GM12878 (cell line): Measurements from ENCODE around the gene MYO15B. TPM values are rescaled to one million over a fixed set of nuclear protein-coding genes. Genes with fewer than 3 reads are reported as not detected.
A peak's percentile ranks its signal among the peaks of the same experiment; 100 is the strongest.

Experiments
- ATAC-seq: fragments of 200-7000 bp; cut with Tn5 transposase; 3 replicates; pipeline ENCODE4 v1.9.1; 2020; ENCODE audit warnings: mild to moderate bottlenecking, moderate library complexity
- BruUV-seq: library from RNA; stranded (reverse); fragments of 400-500 nt; replicated peaks from 2 replicates; lab custom pipeline; 2021; lab: Mats Ljungman, UMichigan
- CTCF ChIA-PET: fragments of 300-600 bp; sonication (Branson Sonifier 250); formaldehyde crosslinking; extraction: SDS; loops from one replicate; lab custom pipeline; 2021; ENCODE audit warnings: inconsistent platforms; lab: Yijun Ruan, JAX
- POLR2A ChIA-PET: fragments of 350-600 bp; formaldehyde crosslinking; extraction: SDS; loops from one replicate; lab custom pipeline; 2021; ENCODE audit warnings: inconsistent platforms; lab: Charles Lee
- RAD21 ChIA-PET: fragments of 300-600 bp; sonication (Branson Sonifier 250); formaldehyde crosslinking; loops from one replicate; lab custom pipeline; 2023; ENCODE audit warnings: antibody characterized with exemption; ENCODE audit not compliant: unreplicated experiment; lab: Charles Lee
- SMC1A ChIA-PET: fragments of 300-600 bp; sonication (Branson Sonifier 250); formaldehyde crosslinking; loops from one replicate; lab custom pipeline; 2023; ENCODE audit not compliant: unreplicated experiment, uncharacterized antibody; lab: Charles Lee
- DNase-seq: peaks from one replicate; pipeline ENCODE4 v3.0.0-alpha.2; 2011; ENCODE audit warnings: low read depth, low spot score
- FAIRE-seq: peaks from 3 replicates; lab custom pipeline; 2011; peaks lifted over from hg19 to GRCh38; lab: Jason Lieb, UNC
- H2AFZ ChIP-seq: 2 replicates; pipeline ENCODE4 v1.6.0; 2011; ENCODE audit warnings: low read depth, low read length, control low read depth; ENCODE audit not compliant: control insufficient read depth
- H3K27ac ChIP-seq: 2 replicates; pipeline ENCODE4 v1.5.1; 2011; ENCODE audit warnings: control low read depth; ENCODE audit not compliant: control insufficient read depth, insufficient read depth
- H3K27me3 ChIP-seq, 2 experiments: replicated peaks in 1 of 2; 2 replicates each; pipeline versions ENCODE4 v1.6.0 to v1.6.1; 2011; ENCODE audit warnings: low read length in 1 of 2; ENCODE audit not compliant: control insufficient read depth in 2 of 2, insufficient read depth in 2 of 2
- H3K36me3 ChIP-seq, 2 experiments: 2 replicates each; pipeline ENCODE4 v1.5.1; 2011; ENCODE audit warnings: low read length in 1 of 2; ENCODE audit not compliant: control insufficient read depth in 2 of 2, insufficient read depth in 2 of 2
- H3K4me1 ChIP-seq: 2 replicates; pipeline ENCODE4 v1.6.1; 2011; ENCODE audit warnings: mild to moderate bottlenecking, low read length, moderate library complexity, mixed read lengths; ENCODE audit not compliant: control insufficient read depth, insufficient read depth
- H3K4me2 ChIP-seq: 2 replicates; pipeline ENCODE4 v1.6.0; 2011; ENCODE audit warnings: control low read depth; ENCODE audit not compliant: control insufficient read depth, insufficient read depth
- H3K4me3 ChIP-seq: fragments of 200-600 bp; sonication (generic); 2 replicates; pipeline ENCODE4 v1.5.1; 2016
- H3K79me2 ChIP-seq: 2 replicates; pipeline ENCODE4 v1.6.0; 2011; ENCODE audit warnings: low read length; ENCODE audit not compliant: control insufficient read depth, insufficient read depth
- H3K9ac ChIP-seq: 2 replicates; pipeline ENCODE4 v1.8.0; 2011; ENCODE audit warnings: low read length, control low read depth, mixed read lengths; ENCODE audit not compliant: control insufficient read depth, insufficient read depth
- H3K9me3 ChIP-seq: replicated peaks from 3 replicates; pipeline ENCODE4 v1.5.1; 2011; ENCODE audit warnings: mild to moderate bottlenecking, low read length; ENCODE audit not compliant: control insufficient read depth, insufficient read depth
- H4K20me1 ChIP-seq: 2 replicates; pipeline ENCODE4 v1.6.0; 2011; ENCODE audit not compliant: control insufficient read depth, insufficient read depth
- ESRRA ChIP-seq: IDR thresholded peaks from 2 replicates; pipeline ENCODE4 v1.6.1; 2012; ENCODE audit warnings: mild to moderate bottlenecking, low read length, improper control_type of control experiment
- NFXL1 ChIP-seq: fragments of 450-650 bp; IDR thresholded peaks from 2 replicates; pipeline ENCODE4 v1.6.1; 2017; ENCODE audit warnings: antibody characterized with exemption, mild to moderate bottlenecking, borderline replicate concordance
- NR2C2 ChIP-seq: IDR thresholded peaks from 2 replicates; pipeline ENCODE4 v1.6.1; 2011; ENCODE audit warnings: borderline replicate concordance, low read depth; ENCODE audit not compliant: control insufficient read depth, insufficient read length
- RELA ChIP-seq: fragments of 450-650 bp; IDR thresholded peaks from 2 replicates; pipeline ENCODE4 v1.8.0; 2014; ENCODE audit warnings: borderline replicate concordance; ENCODE audit not compliant: partially characterized antibody
- TCF3 ChIP-seq: IDR thresholded peaks from 2 replicates; pipeline ENCODE4 v1.6.1; 2012; ENCODE audit warnings: low read depth, mild to moderate bottlenecking, low read length, borderline replicate concordance; ENCODE audit not compliant: insufficient read depth
- ZNF24 ChIP-seq: fragments of 450-650 bp; IDR thresholded peaks from 2 replicates; pipeline ENCODE4 v1.6.1; 2017; ENCODE audit warnings: antibody characterized with exemption, mild to moderate bottlenecking
- ZSCAN29 ChIP-seq: fragments of 450-650 bp; IDR thresholded peaks from 2 replicates; pipeline ENCODE4 v1.6.1; 2017; ENCODE audit warnings: mild to moderate bottlenecking, moderate library complexity
- WGBS: methylation state at CpG from one replicate; pipeline ENCODE4 v1.1.6; 2016; ENCODE audit warnings: low lambda C conversion rate; ENCODE audit not compliant: insufficient replicate concordance, insufficient coverage; ENCODE audit errors: missing lambda C conversion rate; 5-methylcytosine and 5-hydroxymethylcytosine counted together
- in situ Hi-C: fragments of 300-500 bp; cut with MboI; formaldehyde crosslinking; loops from 9 replicates; pipeline ENCODE4 v1.14.3; 2018; ENCODE audit warnings: mixed read lengths
- intact Hi-C: fragments of 100-400 bp; cut with micrococcal nuclease; formaldehyde crosslinking; loops from one replicate; pipeline ENCODE4 v1.14.2; 2022; ENCODE audit not compliant: unreplicated experiment
- polyA plus RNA-seq, 11 experiments: library from polyadenylated mRNA; depleted of rRNA in 4 of 11; unstranded in 6 of 11; stranded (reverse) in 5 of 11; fragments of >200 nt; fragmentation: Nextera tagmentation in 4 of 11; fragmentation: Illumina TruSeq in 1 of 11; extraction: Ambion mirVana in 4 of 11; extraction: Trizol in 1 of 11; gene quantifications; 1 replicate in 1 of 11; 2 replicates in 10 of 11; pipeline versions ENCODE4 v1.2.1 to v1.2.3, GENCODE V29; 2011 to 2016; ENCODE audit warnings: inconsistent platforms in 2 of 11, missing spikeins in 2 of 11, low read depth in 1 of 11
- total RNA-seq, 4 experiments: library from RNA; depleted of rRNA in 3 of 4; stranded (reverse); fragments of >200 nt in 3 of 4; fragmentation: Illumina TruSeq in 1 of 4; extraction: Trizol in 1 of 4; gene quantifications; 2 replicates each; pipeline versions ENCODE4 v1.2.1 to v1.2.3, GENCODE V29; 2013 to 2021
- TF ChIP-seq, protein P1 (sequence below): fragments of 450-650 bp; IDR thresholded peaks from 2 replicates; pipeline ENCODE4 v1.6.1; 2017; ENCODE audit warnings: mild to moderate bottlenecking, moderate library complexity

MYO15B gene
- total and polyA plus RNA-seq, 10 of the 15 experiments (the other 5 are each of a cell fraction or from before 2014, with no cell fraction given), result 0.67 to 15.4 (median 2.3) TPM; not detected in 1

DNA sequence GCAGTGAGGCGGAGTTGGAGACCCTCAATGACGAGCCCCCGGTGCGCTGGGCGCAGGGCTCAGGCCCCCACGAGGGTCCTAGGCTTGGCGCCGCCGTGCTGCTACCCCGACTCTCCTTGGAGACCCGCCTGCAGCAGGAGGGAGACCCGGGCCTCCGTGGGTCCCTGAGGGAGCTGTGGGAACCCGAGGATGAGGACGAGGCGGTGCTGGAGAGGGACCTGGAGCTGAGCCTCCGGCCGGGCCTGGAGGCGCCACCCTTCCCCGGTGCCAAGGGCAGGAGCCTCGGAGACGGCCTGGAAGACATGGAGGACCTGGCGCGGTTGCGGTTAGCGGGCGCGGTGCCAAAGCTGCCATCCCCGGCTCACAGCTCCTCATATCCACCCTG, 2.3 kb downstream of the MYO15B start:
- H3K9me3 ChIP-seq, result no peaks in the 10 kb centered on the region
- ATAC-seq (no peak), DNase-seq (no peak), FAIRE-seq (no peak)
- ChIA-PET POLR2A (interaction anchor here (0.7 kb wide), 1 partner anchor 55 kb away, joined by 3 read pairs; no protein-coding TSS in a partner anchor), RAD21 (interaction anchor here (1.5 to 1.8 kb wide), 2 partner anchors 74 to 388 kb away, joined by 3 to 4 read pairs; partner anchors contain the start of gene TSEN54), SMC1A (no interaction called here), CTCF (interaction anchor here (0.8 to 3.7 kb wide), 10 partner anchors 12 to 299 kb away, joined by 3 to 20 read pairs (median 4); partner anchors contain the start of gene TSEN54)
- no peak for TF ChIP-seq ZSCAN29
- TF ChIP-seq RELA, result no peak
- TF ChIP-seq ESRRA, result no peak
- TF ChIP-seq NR2C2, result no peak
- TF ChIP-seq NFXL1, result no peak
- H4K20me1 ChIP-seq, result no peaks in the 10 kb centered on the region
- intact Hi-C loops, result loop anchor here (1.0 to 2.0 kb wide), 2 partner anchors 73 to 164 kb away; partner anchors contain the start of gene TSEN54
- H3K9ac ChIP-seq, result no peak overlapping the region
- H3K27me3 ChIP-seq, result peaks cover 5 to 9% of the 10 kb centered on the region in 2 experiments
- in situ Hi-C loops, result loop anchor here (10.0 kb wide), 1 partner anchor 165 kb away; no protein-coding TSS in a partner anchor
- H3K4me2 ChIP-seq, result 0 out of 2 replicates have a peak overlapping the region, but pooled peaks have one; percentile 68
- no peak overlapping the region for H3K27ac ChIP-seq
- H3K4me3 ChIP-seq, result no peak overlapping the region; the same call in 1 of the 2 replicates
- H3K36me3 ChIP-seq, result no peaks in the 10 kb centered on the region
- no TSS peak for BruUV-seq
- H3K4me1 ChIP-seq, result 0 out of 2 replicates have a peak, but pooled peaks cover 4% of the 10 kb centered on the region
- H2AFZ ChIP-seq, result no peak overlapping the region
- 78% methylated on average over 29 of the region's 29 CpGs for WGBS
- no peaks in the 10 kb centered on the region for H3K79me2 ChIP-seq

DNA sequence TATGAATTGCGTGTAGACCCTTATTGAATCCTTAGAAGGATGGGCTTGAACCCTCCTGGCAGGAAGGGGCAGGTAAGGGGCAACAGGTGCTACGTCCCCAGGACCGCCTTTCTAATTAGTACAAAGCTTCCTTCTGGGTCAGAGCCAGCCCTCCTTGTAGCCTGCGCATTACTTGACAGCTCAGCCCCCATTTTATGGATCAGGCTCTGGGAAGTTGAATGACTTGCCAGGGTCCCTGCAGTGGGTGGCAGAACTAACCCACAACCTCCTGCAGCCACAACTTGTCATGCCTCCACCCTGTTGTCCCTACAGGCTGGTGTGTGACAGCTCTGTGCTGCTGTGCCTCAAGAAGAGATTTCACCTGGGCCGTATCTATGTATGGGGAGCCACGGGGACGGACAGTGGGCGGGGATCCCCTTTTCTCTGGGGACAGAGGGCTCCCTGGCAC, 2.7 kb downstream of the MYO15B start:
- 51% methylated on average over 8 of the region's 8 CpGs for WGBS
- Histone ChIP-seq H3K27ac (no peak overlapping the region), H3K4me2 (no peak overlapping the region), H3K27me3 (peaks cover 5 to 9% of the 10 kb centered on the region in 2 experiments), H3K4me3 (no peak overlapping the region), H3K36me3 (no peaks in the 10 kb centered on the region), H2AFZ (no peak overlapping the region), H3K9me3 (no peaks in the 10 kb centered on the region), H3K4me1 (0 out of 2 replicates have a peak, but pooled peaks cover 4% of the 10 kb centered on the region), H3K79me2 (no peaks in the 10 kb centered on the region), H3K9ac (no peak overlapping the region), H4K20me1 (no peaks in the 10 kb centered on the region)
- in situ Hi-C loops, result loop anchor here (10.0 kb wide), 1 partner anchor 166 kb away; no protein-coding TSS in a partner anchor
- FAIRE-seq (no peak), DNase-seq (no peak), ATAC-seq (no peak)
- RAD21 ChIA-PET, result interaction anchor here (1.5 to 1.8 kb wide), 2 partner anchors 74 to 389 kb away, joined by 3 to 4 read pairs; partner anchors contain the start of gene TSEN54
- POLR2A ChIA-PET, result interaction anchor here (0.7 kb wide), 1 partner anchor 55 kb away, joined by 3 read pairs; no protein-coding TSS in a partner anchor
- intact Hi-C loops, result no loop called here
- SMC1A ChIA-PET, result no interaction called here
- BruUV-seq, result no TSS peak
- CTCF ChIA-PET, result interaction anchor here (0.7 to 3.7 kb wide), 12 partner anchors 11 to 299 kb away, joined by 3 to 20 read pairs (median 4); partner anchors contain the start of genes SMIM5 and TSEN54
- TF ChIP-seq, protein P1, sequence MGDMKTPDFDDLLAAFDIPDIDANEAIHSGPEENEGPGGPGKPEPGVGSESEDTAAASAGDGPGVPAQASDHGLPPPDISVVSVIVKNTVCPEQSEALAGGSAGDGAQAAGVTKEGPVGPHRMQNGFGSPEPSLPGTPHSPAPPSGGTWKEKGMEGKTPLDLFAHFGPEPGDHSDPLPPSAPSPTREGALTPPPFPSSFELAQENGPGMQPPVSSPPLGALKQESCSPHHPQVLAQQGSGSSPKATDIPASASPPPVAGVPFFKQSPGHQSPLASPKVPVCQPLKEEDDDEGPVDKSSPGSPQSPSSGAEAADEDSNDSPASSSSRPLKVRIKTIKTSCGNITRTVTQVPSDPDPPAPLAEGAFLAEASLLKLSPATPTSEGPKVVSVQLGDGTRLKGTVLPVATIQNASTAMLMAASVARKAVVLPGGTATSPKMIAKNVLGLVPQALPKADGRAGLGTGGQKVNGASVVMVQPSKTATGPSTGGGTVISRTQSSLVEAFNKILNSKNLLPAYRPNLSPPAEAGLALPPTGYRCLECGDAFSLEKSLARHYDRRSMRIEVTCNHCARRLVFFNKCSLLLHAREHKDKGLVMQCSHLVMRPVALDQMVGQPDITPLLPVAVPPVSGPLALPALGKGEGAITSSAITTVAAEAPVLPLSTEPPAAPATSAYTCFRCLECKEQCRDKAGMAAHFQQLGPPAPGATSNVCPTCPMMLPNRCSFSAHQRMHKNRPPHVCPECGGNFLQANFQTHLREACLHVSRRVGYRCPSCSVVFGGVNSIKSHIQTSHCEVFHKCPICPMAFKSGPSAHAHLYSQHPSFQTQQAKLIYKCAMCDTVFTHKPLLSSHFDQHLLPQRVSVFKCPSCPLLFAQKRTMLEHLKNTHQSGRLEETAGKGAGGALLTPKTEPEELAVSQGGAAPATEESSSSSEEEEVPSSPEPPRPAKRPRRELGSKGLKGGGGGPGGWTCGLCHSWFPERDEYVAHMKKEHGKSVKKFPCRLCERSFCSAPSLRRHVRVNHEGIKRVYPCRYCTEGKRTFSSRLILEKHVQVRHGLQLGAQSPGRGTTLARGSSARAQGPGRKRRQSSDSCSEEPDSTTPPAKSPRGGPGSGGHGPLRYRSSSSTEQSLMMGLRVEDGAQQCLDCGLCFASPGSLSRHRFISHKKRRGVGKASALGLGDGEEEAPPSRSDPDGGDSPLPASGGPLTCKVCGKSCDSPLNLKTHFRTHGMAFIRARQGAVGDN, result no peak
- TF ChIP-seq ZNF24 (no peak), TCF3 (no peak)
